COLO668 (cell line): ENCODE data around the gene PHLPP1.

Source experiments
- DNase-seq: peaks from one replicate; lab custom pipeline; 2025; ENCODE audit not compliant: unreplicated experiment; lab: John Stamatoyannopoulos, UW

Gene PHLPP1

DNA sequence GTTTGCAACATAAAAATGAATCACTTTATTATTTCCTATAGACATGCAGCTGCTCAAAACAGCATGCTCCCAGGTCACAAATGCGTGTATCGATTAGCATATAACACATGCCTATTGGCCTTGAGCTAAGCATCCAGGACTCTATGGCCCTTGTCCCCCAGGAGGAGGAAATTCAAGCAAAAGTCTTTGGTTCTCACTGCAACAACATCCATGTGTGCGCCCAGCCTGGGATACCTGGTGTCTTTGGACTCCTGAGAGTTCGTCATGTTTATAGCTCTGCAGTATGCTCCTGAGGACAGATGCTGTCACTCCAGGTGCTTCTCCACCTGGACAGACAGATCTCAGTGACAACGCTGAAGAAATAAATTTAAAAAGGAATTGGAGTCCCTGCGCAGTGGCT is 284.6 kb downstream of the PHLPP1 start:
- DNase-seq: no peak

DNA sequence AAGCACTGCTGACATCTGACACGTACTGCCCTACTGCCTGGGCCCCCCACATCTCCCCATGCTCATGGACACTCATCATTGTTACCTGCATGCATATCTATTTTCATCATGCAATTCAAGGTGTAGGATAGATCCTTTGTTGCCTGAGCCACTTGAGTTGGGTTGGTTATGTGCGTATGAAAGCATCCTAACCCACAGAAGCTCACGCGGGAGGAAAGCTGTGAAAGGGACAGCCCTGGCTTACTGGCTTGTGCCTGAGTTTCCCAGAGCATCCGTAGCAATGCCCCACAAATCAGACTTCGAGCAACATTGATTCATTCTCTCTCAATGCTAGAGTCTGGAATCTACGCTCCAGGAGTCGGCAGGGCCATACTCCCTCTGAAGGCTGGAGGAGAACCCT is 285.5 kb downstream of the PHLPP1 start:
- no peak for DNase-seq

DNA sequence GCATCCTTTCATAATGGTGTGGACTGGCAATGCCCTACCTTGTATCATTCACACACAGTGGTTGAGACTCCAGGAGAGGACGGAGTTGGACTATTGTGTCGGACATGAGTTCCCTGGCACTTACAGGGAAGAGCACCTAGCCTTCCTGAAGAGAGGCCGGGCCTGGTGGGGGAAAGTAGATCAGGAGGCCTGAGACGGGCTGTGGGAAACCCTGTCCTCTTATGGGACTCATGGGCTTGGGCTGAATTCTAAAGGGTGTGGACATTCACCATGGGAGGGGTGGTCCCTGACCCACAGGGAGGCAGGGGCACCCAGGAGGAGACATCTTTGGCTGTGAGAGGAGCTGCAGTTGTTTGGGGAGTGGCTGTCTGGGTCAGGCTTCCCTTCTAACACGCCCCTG is 286.5 kb downstream of the PHLPP1 start:
- no peak for DNase-seq

- DNase-seq: no peak
These were observed 287.0 kb downstream of the PHLPP1 start for GRCh38 chr18:63002305-63002704.

DNA sequence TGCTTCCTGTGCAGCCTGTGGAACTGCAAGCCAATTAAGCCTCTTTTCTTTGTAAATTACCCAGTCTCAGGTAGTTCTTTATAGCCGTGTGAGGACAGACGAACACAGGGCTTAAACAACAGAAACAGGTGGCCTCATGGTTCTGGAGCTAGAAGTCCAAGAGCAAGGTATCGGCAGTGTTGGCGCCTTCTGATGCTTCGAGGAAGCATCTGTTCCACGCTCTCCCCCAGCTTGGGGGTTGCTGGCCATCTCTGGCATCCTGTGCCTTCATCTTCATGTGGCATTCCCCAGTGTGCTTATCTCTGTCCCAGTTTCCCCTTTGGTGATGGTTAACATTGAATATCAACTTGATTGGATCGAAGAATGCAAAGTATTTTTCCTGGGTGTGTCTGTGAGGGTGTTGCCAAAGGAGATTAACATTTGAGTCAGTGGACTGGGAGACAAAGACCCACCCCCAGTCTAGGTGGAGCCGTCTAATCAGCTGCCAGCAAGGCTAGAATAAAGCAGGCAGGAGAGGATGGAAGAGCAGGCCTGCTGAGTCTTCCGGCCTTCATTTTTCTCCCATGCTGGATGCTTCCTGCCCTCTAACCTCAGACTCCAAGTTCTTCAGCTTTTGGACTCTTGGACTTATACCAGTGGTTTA is 287.6 kb downstream of the PHLPP1 start:
- no peak for DNase-seq

DNA sequence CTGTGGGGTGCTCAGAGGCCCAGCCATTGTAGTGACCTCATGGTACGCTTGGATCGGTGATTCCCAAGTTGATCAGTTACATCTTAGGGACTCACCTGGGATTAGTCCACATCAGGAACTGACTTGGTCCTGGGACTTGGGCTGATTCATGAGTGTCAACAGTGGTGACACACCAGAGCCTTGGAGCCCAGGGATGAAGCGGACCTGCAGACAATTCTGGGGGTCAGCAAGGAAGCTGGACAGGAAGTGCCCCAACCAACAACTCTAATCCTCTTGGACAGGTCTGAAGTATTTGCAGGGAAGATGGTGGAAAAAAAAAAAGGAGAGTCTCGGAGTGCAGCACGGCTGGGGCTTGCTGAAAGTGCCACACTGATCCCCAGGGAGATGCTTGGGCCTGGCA is 288.6 kb downstream of the PHLPP1 start:
- no peak for DNase-seq

DNA sequence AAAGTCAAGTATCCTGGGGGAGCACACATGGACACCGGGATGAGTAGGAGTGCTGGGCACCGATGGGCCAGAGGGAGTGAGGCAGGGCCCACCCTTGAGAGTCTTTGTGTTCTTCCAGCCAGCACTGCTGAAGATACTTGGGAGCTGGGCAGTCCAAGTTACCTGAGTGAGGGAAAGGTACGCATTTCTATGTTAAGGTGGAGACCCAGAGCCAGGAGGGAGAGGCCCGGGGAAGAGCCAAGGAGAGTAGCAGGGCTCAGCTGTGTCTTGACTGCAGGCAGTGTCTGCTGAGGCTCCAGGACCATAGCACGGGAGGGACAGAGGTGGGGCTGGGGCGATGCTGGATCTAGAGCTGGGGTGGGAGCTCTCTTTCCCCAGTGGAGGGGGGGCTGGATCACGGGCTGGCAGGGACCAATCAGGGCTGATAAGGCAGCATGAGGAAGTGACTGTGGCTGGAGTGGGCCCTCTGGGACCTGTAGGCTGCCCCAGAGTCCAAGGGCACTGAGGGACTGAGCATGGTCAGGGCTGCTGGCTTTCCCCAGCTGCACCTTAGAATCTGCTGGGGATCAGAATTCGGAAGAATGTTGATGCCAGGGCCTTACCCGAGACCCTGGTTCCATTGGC is 289.2 kb downstream of the PHLPP1 start:
- no peak for DNase-seq

- no peak for DNase-seq
These were observed 290.0 kb downstream of the PHLPP1 start for GRCh38 chr18:63005306-63005705.

DNA sequence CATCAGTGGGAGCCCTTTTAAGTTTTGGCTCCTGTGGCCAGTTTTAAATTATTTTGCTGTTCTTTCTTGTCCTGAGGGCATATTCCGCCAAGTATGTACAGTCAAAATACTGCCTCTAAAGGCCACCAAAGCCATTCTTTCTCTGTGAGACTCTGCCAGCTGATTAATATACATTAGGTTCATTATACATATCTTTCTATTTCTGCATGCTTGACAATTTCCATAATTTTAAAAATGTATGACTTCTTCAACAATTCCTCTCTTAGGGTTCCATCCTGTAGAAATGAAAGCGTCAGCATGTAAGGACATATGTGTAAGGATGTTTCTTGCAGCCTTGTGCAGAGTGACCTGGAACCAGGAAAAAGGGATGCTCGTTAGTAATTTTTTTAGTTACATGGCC is 291.9 kb downstream of the PHLPP1 start:
- no peak for DNase-seq

- peak; percentile 53 for DNase-seq
These were observed 300.9 kb downstream of the PHLPP1 start for GRCh38 chr18:63016270-63016669.

DNA sequence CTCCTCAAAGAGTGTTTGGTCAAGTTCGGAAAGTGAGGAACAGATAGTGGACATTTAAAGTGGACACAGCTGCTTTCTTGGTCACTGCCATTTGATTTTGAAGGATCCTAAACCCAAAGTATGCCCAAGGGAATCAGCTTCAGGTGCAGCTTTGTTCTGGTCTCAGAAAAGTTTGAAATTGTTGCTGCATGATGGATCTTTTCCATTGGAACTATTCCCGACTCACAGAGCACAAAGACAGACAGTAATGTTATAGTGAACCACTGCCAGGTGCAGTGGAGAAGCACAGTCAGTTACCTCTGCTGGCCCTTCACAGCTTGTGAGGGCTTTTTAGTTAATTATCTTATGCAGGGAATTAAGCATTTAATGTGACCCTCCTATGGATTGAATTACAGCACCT is 301.7 kb downstream of the PHLPP1 start:
- DNase-seq: no peak

GRCh38 chr18:63017977-63018376 is 302.6 kb downstream of the PHLPP1 start:
- DNase-seq: no peak

GRCh38 chr18:63022429-63023022 is 307.2 kb downstream of the PHLPP1 start:
- no peak for DNase-seq

- peak; percentile 69 for DNase-seq
These were observed 310.1 kb downstream of the PHLPP1 start for GRCh38 chr18:63025251-63026090.

DNA sequence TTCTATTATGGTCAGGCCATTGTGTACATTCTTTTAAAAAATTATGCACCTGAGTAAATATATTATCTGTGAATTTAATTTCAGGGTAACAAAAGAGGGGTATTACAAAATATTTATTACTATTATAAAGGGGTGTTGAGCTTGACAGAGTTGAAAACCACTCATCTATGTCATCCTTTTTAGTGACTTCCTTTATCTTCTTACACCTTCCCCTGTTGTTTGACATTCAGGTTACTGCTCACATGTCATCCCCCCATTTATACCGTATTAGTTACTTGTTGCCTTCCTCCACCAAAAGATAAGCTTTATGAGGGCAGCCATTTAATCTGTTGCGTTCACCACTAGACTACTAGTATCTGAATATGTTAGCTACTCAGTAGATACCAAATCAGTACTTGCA is 313.0 kb downstream of the PHLPP1 start:
- no peak for DNase-seq
